K562 (cell line): Measurements from ENCODE around the gene DOCK1.

Source experiments
- DNMT1 ChIP-seq: fragments of 450-650 bp; IDR thresholded peaks from 2 replicates; pipeline ENCODE4 v1.6.1; 2016; ENCODE audit warnings: antibody characterized with exemption, mild to moderate bottlenecking
- E2F6 ChIP-seq, 2 experiments: IDR thresholded peaks; 2 replicates each; pipeline ENCODE4 v1.6.1; 2011; ENCODE audit warnings: borderline replicate concordance in 1 of 2, control low read depth in 1 of 2, low read depth in 1 of 2, low read length in 1 of 2, mild to moderate bottlenecking in 1 of 2, mixed read lengths in 1 of 2, moderate library complexity in 1 of 2; ENCODE audit not compliant: insufficient read depth in 1 of 2, insufficient read length in 1 of 2, poor library complexity in 1 of 2, severe bottlenecking in 1 of 2; ENCODE audit errors: extremely low read depth in 1 of 2
- GABPB1 ChIP-seq: sonication (generic); formaldehyde crosslinking; IDR thresholded peaks from 2 replicates; pipeline ENCODE4 v1.8.0; 2022; ENCODE audit warnings: mild to moderate bottlenecking, missing genetic modification reagents
- GATAD2B ChIP-seq: fragments of 450-650 bp; IDR thresholded peaks from 2 replicates; pipeline ENCODE4 v1.6.1; 2017; ENCODE audit warnings: mild to moderate bottlenecking, borderline replicate concordance
- JUN ChIP-seq, 2 experiments: sonication (generic) in 1 of 2; formaldehyde crosslinking in 1 of 2; IDR thresholded peaks; 2 replicates each; pipeline versions ENCODE4 v1.6.1 to v1.8.0; 2012 to 2022; ENCODE audit warnings: borderline replicate concordance in 2 of 2, mild to moderate bottlenecking in 2 of 2, improper control_type of control experiment in 1 of 2, low read depth in 1 of 2, low read length in 1 of 2, missing genetic modification reagents in 1 of 2
- KLF13 ChIP-seq: fragments of 450-650 bp; IDR thresholded peaks from 2 replicates; pipeline ENCODE4 v1.6.1; 2016; ENCODE audit warnings: missing genetic modification characterization, low read depth, mild to moderate bottlenecking, missing compliant biosample characterization, moderate library complexity, borderline replicate concordance
- NFATC3 ChIP-seq: fragments of 450-650 bp; IDR thresholded peaks from 2 replicates; pipeline ENCODE4 v1.6.1; 2017; ENCODE audit warnings: mild to moderate bottlenecking
- NFYB ChIP-seq: IDR thresholded peaks from 2 replicates; pipeline ENCODE4 v1.6.1; 2011; ENCODE audit warnings: mild to moderate bottlenecking, moderate library complexity; ENCODE audit not compliant: insufficient read length; ENCODE audit errors: extremely low read depth
- U2AF1 ChIP-seq: fragments of 200-400 bp; formaldehyde crosslinking; optimal IDR thresholded peaks from 2 replicates; pipeline ENCODE3; 2017; ENCODE audit warnings: mild to moderate bottlenecking, low read depth, low read length, moderate library complexity
- ZNF263 ChIP-seq: sonication (generic); formaldehyde crosslinking; IDR thresholded peaks from 2 replicates; pipeline ENCODE4 v1.8.0; 2022; ENCODE audit warnings: mild to moderate bottlenecking, missing genetic modification reagents, borderline replicate concordance
- ZNF764 ChIP-seq: fragments of 250-450 bp; sonication (Bioruptor Pico); IDR thresholded peaks from 2 replicates; pipeline ENCODE4 v1.4.0; 2020; ENCODE audit warnings: low read depth, mild to moderate bottlenecking, moderate library complexity
- TF ChIP-seq, protein P1 (sequence below), 3 experiments: IDR thresholded peaks in 2 of 3; conservative IDR thresholded peaks in 1 of 3; 2 replicates each; pipeline ENCODE4 v1.5.1; 2011 to 2012; ENCODE audit warnings: low read length in 3 of 3, mild to moderate bottlenecking in 3 of 3, control low read depth in 2 of 3, improper control_type of control experiment in 1 of 3, inconsistent platforms in 1 of 3, low read depth in 1 of 3, mixed read lengths in 1 of 3, moderate library complexity in 1 of 3; ENCODE audit not compliant: insufficient read depth in 2 of 3
- TF ChIP-seq, protein P2 (sequence below): fragments of 250-450 bp; sonication (Bioruptor Pico); IDR thresholded peaks from 2 replicates; pipeline ENCODE4 v1.4.0; 2020
- TF ChIP-seq, protein P3 (sequence below): sonication (generic); formaldehyde crosslinking; IDR thresholded peaks from 2 replicates; pipeline ENCODE4 v1.9.0; 2022; ENCODE audit warnings: mild to moderate bottlenecking, missing genetic modification reagents

DNA sequence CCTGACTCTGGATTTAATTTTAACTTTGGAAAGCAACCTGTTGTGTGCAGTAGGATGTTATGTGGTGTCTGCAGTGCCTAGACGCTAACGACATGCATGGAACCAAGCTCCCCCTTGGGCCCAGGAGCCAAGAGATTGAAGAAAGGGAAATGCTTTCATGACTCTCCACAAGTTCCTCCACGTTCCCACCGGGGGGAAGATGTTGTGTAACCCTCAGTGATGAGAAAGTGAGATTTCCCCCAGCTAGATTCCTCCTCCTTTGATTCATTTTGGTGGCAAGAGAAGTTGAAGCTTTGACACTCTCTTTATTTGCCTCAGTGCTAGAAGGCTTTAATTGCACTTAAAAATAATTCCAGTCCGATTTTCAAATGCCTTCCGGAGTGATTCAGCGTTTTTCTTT, 449.0 kb downstream of the DOCK1 start:
- TF ChIP-seq GATAD2B (no peak), KLF13 (tag) (no peak), ZNF764 (CRISPR knock-in tag) (no peak), JUN (IDR thresholded peaks at IDR 0.05; ENCODE audit: borderline replicate concordance, low read depth, low read length) (no peak), JUN (CRISPR knock-in tag; IDR thresholded peaks at IDR 0.05; ENCODE audit: borderline replicate concordance) (no peak), ZNF263 (no peak), E2F6 (IDR thresholded peaks at IDR 0.05; ENCODE audit: borderline replicate concordance in 1 of 2, extremely low read depth in 1 of 2, insufficient read depth in 1 of 2, insufficient read length in 1 of 2, low read depth in 1 of 2, low read length in 1 of 2, poor library complexity in 1 of 2, severe bottlenecking in 1 of 2) (no peak), DNMT1 (no peak), NFATC3 (no peak), GABPB1 (CRISPR knock-in tag) (no peak), NFYB (no peak), U2AF1 (no peak)
- TF ChIP-seq, protein P1, sequence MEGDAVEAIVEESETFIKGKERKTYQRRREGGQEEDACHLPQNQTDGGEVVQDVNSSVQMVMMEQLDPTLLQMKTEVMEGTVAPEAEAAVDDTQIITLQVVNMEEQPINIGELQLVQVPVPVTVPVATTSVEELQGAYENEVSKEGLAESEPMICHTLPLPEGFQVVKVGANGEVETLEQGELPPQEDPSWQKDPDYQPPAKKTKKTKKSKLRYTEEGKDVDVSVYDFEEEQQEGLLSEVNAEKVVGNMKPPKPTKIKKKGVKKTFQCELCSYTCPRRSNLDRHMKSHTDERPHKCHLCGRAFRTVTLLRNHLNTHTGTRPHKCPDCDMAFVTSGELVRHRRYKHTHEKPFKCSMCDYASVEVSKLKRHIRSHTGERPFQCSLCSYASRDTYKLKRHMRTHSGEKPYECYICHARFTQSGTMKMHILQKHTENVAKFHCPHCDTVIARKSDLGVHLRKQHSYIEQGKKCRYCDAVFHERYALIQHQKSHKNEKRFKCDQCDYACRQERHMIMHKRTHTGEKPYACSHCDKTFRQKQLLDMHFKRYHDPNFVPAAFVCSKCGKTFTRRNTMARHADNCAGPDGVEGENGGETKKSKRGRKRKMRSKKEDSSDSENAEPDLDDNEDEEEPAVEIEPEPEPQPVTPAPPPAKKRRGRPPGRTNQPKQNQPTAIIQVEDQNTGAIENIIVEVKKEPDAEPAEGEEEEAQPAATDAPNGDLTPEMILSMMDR (IDR thresholded peaks at IDR 0.05 in 2 of 3, conservative IDR thresholded peaks at IDR 0.05 in 1 of 3; ENCODE audit: insufficient read depth in 2 of 3, low read depth in 1 of 3, low read length in 3 of 3), result no peak
- TF ChIP-seq, protein P2, sequence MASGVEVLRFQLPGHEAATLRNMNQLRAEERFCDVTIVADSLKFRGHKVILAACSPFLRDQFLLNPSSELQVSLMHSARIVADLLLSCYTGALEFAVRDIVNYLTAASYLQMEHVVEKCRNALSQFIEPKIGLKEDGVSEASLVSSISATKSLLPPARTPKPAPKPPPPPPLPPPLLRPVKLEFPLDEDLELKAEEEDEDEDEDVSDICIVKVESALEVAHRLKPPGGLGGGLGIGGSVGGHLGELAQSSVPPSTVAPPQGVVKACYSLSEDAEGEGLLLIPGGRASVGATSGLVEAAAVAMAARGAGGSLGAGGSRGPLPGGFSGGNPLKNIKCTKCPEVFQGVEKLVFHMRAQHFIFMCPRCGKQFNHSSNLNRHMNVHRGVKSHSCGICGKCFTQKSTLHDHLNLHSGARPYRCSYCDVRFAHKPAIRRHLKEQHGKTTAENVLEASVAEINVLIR, result no peak
- TF ChIP-seq, protein P3, sequence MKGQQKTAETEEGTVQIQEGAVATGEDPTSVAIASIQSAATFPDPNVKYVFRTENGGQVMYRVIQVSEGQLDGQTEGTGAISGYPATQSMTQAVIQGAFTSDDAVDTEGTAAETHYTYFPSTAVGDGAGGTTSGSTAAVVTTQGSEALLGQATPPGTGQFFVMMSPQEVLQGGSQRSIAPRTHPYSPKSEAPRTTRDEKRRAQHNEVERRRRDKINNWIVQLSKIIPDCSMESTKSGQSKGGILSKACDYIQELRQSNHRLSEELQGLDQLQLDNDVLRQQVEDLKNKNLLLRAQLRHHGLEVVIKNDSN (CRISPR knock-in tag), result no peak
